Suprapubic skin (tissue), 3 donors: ENCODE measurements around the gene FCRL6.

ENCODE experiments used
- CTCF ChIP-seq, 2 donors: fragments of 200-600 bp in 1 of 2; fragments of 450-650 bp in 1 of 2; sonication (generic) in 1 of 2; IDR thresholded peaks; one replicate each; pipeline ENCODE4 v1.5.1; 2016 to 2019; ENCODE audit warnings: antibody characterized with exemption in 2 of 2, mild to moderate bottlenecking in 1 of 2, moderate library complexity in 1 of 2
- POLR2A ChIP-seq, 2 donors: fragments of 450-650 bp; IDR thresholded peaks; one replicate each; pipeline ENCODE4 v1.6.1; 2017; ENCODE audit warnings: antibody characterized with exemption in 2 of 2, mild to moderate bottlenecking in 2 of 2, moderate library complexity in 2 of 2

- TF ChIP-seq POLR2A (IDR thresholded peaks at IDR 0.05) (no peak), CTCF (IDR thresholded peaks at IDR 0.05) (no peak)
Measured at GRCh38 chr1:159786465-159786864, 15.7 kb upstream of the FCRL6 start.
